ENCODE data around the gene DENND1A.

DNA sequence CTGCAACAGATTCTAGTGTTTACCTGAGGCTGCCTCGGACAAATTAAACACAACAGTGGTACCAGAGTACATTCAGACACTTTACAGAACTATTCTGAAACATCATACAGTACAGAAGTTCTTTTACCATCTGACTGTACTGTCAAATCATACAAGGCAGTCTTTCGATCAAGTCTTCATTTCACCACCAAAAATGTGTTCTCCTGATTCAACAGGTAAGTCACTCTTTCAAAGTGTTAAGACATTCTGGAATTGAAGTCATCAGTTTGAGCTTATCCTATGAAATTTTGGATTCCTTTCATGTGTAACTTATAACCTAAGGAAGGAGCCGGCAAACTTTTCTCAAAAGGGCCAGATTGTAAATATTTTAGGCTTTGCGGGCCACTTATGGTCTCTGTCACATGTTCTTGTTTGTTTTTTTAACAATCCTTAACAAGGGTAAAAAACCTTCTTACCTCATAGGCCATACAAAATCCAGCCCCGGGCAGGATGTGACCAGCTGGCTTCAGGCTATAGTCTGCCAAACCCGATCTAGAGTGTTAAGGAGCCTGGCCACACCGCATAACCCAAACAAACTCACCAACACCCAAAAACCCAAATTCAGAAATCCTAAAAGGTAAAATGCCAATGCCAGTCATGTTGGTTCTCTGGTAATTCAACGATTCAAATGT, 151.6 kb downstream of the DENND1A start:
- TF ChIP-seq, protein P1, sequence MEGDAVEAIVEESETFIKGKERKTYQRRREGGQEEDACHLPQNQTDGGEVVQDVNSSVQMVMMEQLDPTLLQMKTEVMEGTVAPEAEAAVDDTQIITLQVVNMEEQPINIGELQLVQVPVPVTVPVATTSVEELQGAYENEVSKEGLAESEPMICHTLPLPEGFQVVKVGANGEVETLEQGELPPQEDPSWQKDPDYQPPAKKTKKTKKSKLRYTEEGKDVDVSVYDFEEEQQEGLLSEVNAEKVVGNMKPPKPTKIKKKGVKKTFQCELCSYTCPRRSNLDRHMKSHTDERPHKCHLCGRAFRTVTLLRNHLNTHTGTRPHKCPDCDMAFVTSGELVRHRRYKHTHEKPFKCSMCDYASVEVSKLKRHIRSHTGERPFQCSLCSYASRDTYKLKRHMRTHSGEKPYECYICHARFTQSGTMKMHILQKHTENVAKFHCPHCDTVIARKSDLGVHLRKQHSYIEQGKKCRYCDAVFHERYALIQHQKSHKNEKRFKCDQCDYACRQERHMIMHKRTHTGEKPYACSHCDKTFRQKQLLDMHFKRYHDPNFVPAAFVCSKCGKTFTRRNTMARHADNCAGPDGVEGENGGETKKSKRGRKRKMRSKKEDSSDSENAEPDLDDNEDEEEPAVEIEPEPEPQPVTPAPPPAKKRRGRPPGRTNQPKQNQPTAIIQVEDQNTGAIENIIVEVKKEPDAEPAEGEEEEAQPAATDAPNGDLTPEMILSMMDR (conservative IDR thresholded peaks at IDR 0.05; ENCODE audit: low read depth, low read length): no peak
- TF ChIP-seq EZH2phosphoT487 (IDR thresholded peaks at IDR 0.05; ENCODE audit: borderline replicate concordance, low read length): no peak

All from PC-3 (cell line).